Measurements from ENCODE around the gene ARF4. TPM values are rescaled to one million over a fixed set of nuclear protein-coding genes. Genes with fewer than 3 reads are reported as not detected.
"Not testable (repeated sequence)": the region's sequence is repeated elsewhere in the genome, so short reads cannot be mapped to it uniquely, and the experiment has no call there.

Gene ARF4
- total and polyA plus RNA-seq, 9 donors, result 84.5 to 295 (median 131) TPM

DNA sequence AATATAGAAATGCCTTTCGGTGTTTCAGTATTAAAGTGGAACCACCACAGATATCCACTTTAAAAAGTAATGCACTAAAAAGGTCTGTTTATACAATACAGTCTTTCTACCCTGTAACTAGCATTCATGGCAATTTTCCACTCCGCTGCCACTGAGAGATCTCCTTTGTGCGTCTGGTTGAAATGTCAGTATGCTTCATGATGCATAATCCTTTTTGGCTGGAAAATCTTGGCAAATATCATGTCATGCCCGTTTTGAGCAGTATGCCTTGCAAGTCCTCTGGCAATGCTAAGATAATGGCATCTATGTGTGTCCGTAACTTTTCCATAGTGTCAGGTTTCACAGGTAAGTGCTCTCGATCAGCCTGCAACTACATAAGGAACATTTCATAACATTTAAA is 30.8 kb upstream of the ARF4 start:
- WGBS, 3 donors, result 86 to 91% (median 89%) methylated on average over 6 of the region's 6 CpGs
- Histone ChIP-seq H3K27me3 (no peaks in the 10 kb centered on the region), H3K9me3 (no peaks in the 10 kb centered on the region), H3K4me1 (ENCODE audit: insufficient read depth) (no peaks in the 10 kb centered on the region), H3K4me3 (no peak overlapping the region), H3K27ac (no peak overlapping the region), H3K36me3 (no peaks in the 10 kb centered on the region)
- DNase-seq, result no peak
- TF ChIP-seq EP300 (IDR thresholded peaks at IDR 0.05) (no peak), POLR2A (IDR thresholded peaks at IDR 0.05) (no peak)
- TF ChIP-seq, protein P1, sequence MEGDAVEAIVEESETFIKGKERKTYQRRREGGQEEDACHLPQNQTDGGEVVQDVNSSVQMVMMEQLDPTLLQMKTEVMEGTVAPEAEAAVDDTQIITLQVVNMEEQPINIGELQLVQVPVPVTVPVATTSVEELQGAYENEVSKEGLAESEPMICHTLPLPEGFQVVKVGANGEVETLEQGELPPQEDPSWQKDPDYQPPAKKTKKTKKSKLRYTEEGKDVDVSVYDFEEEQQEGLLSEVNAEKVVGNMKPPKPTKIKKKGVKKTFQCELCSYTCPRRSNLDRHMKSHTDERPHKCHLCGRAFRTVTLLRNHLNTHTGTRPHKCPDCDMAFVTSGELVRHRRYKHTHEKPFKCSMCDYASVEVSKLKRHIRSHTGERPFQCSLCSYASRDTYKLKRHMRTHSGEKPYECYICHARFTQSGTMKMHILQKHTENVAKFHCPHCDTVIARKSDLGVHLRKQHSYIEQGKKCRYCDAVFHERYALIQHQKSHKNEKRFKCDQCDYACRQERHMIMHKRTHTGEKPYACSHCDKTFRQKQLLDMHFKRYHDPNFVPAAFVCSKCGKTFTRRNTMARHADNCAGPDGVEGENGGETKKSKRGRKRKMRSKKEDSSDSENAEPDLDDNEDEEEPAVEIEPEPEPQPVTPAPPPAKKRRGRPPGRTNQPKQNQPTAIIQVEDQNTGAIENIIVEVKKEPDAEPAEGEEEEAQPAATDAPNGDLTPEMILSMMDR (IDR thresholded peaks at IDR 0.05), result no peak
- intact Hi-C loops (cut with DNase I), result no loop called here

- H3K4me3 ChIP-seq, result no peak overlapping the region
- no peak for DNase-seq
- no peaks in the 10 kb centered on the region for H3K4me1 ChIP-seq (ENCODE audit: insufficient read depth)
- TF ChIP-seq POLR2A (IDR thresholded peaks at IDR 0.05) (no peak), EP300 (IDR thresholded peaks at IDR 0.05) (no peak)
- TF ChIP-seq, protein P1 (IDR thresholded peaks at IDR 0.05), result no peak
- intact Hi-C loops (cut with DNase I), result no loop called here
- 78 to 94% (median 89%) methylated on average over 3 of the region's 3 CpGs for WGBS, 3 donors
- H3K27ac ChIP-seq, result no peak overlapping the region
- H3K9me3 ChIP-seq, result no peaks in the 10 kb centered on the region
- H3K27me3 ChIP-seq, result no peaks in the 10 kb centered on the region
- no peaks in the 10 kb centered on the region for H3K36me3 ChIP-seq
These were observed 27.7 kb upstream of the ARF4 start for GRCh38 chr3:57624801-57625200.

DNA sequence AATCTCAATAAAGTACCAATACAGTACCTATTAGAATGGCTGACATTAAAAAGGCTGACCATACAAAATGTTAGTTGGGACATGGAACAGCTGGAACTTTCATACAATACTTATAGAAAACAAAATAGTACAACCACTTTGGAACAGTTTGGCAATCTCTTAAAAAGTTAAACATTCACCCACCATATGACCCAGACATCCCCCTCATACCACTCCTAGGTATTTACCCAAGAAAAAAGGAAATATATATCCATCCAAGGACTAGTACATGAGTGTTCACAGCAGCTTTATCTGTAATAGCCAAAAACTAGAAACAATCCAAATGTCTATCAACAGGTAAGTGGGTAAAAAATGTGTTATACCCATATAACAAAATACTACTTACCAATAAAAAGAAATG is 25.2 kb upstream of the ARF4 start:
- Histone ChIP-seq H3K27ac (no peak overlapping the region), H3K4me3 (no peak overlapping the region), H3K9me3 (no peaks in the 10 kb centered on the region), H3K4me1 (ENCODE audit: insufficient read depth) (no peaks in the 10 kb centered on the region), H3K36me3 (no peaks in the 10 kb centered on the region), H3K27me3 (no peaks in the 10 kb centered on the region)
- no peak for DNase-seq
- TF ChIP-seq POLR2A (IDR thresholded peaks at IDR 0.05) (no peak), EP300 (IDR thresholded peaks at IDR 0.05) (no peak)
- intact Hi-C loops (cut with DNase I), result no loop called here

DNA sequence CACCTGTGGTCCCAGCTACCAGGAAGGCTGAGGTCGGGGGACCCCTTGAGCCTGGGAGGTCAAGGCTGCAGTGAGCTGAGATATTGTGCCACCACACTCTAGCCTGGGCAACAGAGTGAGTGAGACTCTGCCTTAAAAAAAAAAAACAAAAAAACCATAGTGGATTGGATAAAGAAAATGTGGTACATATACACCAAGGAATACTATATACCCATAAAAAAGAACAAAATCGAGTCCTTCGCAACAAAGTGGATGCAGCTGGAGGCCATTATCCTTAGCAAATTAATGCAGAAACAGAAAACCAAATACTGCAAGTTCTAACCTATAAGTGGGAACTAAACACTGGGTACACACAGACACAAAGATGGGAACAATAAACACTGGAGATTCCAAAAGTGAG is 20.6 kb upstream of the ARF4 start:
- intact Hi-C loops (cut with DNase I), result no loop called here
- Histone ChIP-seq H3K4me3 (no peak overlapping the region), H3K4me1 (ENCODE audit: insufficient read depth) (no peaks in the 10 kb centered on the region)

DNA sequence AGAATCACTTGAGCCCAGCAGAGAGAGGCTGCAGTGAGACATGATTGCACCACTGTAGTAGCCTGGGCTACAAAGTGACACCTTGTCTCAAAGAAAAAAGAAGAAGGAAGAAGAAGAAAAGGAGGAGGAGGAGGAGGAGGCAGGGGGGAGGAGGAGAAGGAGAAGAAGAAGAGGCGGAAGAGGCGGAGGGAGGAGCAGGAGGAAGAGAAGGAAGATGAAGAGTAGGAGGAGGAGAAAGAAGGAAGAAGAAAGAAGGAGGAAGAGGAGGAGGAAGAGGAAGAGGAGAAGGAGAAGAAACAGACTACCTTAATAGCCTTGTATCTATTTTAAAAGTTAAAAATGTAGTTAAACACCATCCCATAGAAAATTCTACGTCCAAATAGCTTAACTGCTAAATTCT is 19.1 kb upstream of the ARF4 start:
- WGBS, 3 donors, result 52 to 84% (median 83%) methylated on average over 3 of the region's 3 CpGs
- Histone ChIP-seq H3K9me3 (no peaks in the 10 kb centered on the region), H3K4me1 (ENCODE audit: insufficient read depth) (no peaks in the 10 kb centered on the region), H3K4me3 (no peak overlapping the region), H3K27ac (no peak overlapping the region), H3K36me3 (no peaks in the 10 kb centered on the region), H3K27me3 (no peaks in the 10 kb centered on the region)
- intact Hi-C loops (cut with DNase I), result no loop called here
- TF ChIP-seq, protein P1 (IDR thresholded peaks at IDR 0.05), result no peak
- TF ChIP-seq POLR2A (IDR thresholded peaks at IDR 0.05) (no peak), EP300 (IDR thresholded peaks at IDR 0.05) (no peak)
- DNase-seq, result no peak

More for the DNA sequence above, 20.6 kb upstream of the ARF4 start:
- no peak overlapping the region for H3K27ac ChIP-seq
- DNase-seq, result no peak
- H3K36me3 ChIP-seq, result no peaks in the 10 kb centered on the region
- H3K27me3 ChIP-seq, result no peaks in the 10 kb centered on the region
- H3K9me3 ChIP-seq, result no peaks in the 10 kb centered on the region
- 95 to 99% (median 98%) methylated on average over 3 of the region's 3 CpGs for WGBS, 3 donors
- no peak for TF ChIP-seq POLR2A (IDR thresholded peaks at IDR 0.05)
- TF ChIP-seq, protein P1 (IDR thresholded peaks at IDR 0.05), result no peak
- no peak for TF ChIP-seq EP300 (IDR thresholded peaks at IDR 0.05)

GRCh38 chr3:57611870-57612269 is 14.7 kb upstream of the ARF4 start:
- DNase-seq; H3K27ac ChIP-seq; H3K27me3 ChIP-seq; H3K36me3 ChIP-seq; H3K4me1 ChIP-seq (ENCODE audit: insufficient read depth); H3K4me3 ChIP-seq; intact Hi-C loops (cut with DNase I); H3K9me3 ChIP-seq: not testable (repeated sequence)
- WGBS, 3 donors, result 95 to 98% (median 96%) methylated on average over 5 of the region's 5 CpGs
